ENCODE data around the gene CACNA2D3. TPM values are rescaled to one million over a fixed set of nuclear protein-coding genes. Genes with fewer than 3 reads are reported as not detected.

Gene CACNA2D3
- total RNA-seq, 2 experiments from 2014 or later: not detected

- H3K27ac ChIP-seq (ENCODE audit: low read depth, low read length, poor library complexity, severe bottlenecking): no peak overlapping the region
- H3K9me2 ChIP-seq (ENCODE audit: insufficient read depth, low read length): no peaks in the 10 kb centered on the region; the same call in 1 of the 2 replicates
- intact Hi-C loops (cut with micrococcal nuclease; ENCODE audit: unreplicated experiment): no loop called here
- DNase-seq (ENCODE audit: low spot score): no peak
- H3K4me1 ChIP-seq (ENCODE audit: insufficient read depth, low read length, poor library complexity, severe bottlenecking): no peaks in the 10 kb centered on the region
- TF ChIP-seq CTCF (conservative IDR thresholded peaks at IDR 0.05; ENCODE audit: low read length): no peak
- TF ChIP-seq EZH2phosphoT487 (IDR thresholded peaks at IDR 0.05; ENCODE audit: borderline replicate concordance, low read depth, low read length): no peak
- H3K9me3 ChIP-seq (ENCODE audit: low read length): no peaks in the 10 kb centered on the region
- H2AFZ ChIP-seq (ENCODE audit: low read length): no peak overlapping the region
- no peaks in the 10 kb centered on the region for H3K79me2 ChIP-seq (ENCODE audit: insufficient read depth, low read depth, low read length)
- BruUV-seq (replicated peaks): no TSS peak
- no peak overlapping the region for H3K4me2 ChIP-seq (ENCODE audit: low read length)
- H4K20me1 ChIP-seq (ENCODE audit: insufficient read depth, low read length): no peaks in the 10 kb centered on the region
- no peaks in the 10 kb centered on the region for H3K36me3 ChIP-seq (ENCODE audit: insufficient read depth, low read length)
- no peak overlapping the region for H3K4me3 ChIP-seq (ENCODE audit: low read depth, low read length, poor library complexity, severe bottlenecking)
- CTCF ChIA-PET (ENCODE audit: unreplicated experiment): no interaction called here
- POLR2A ChIA-PET: no interaction called here
Measured at GRCh38 chr3:55014906-55015305, 892.6 kb downstream of the CACNA2D3 start.

- H3K9me2 ChIP-seq (ENCODE audit: insufficient read depth, low read length): no peaks in the 10 kb centered on the region; the same call in 1 of the 2 replicates
- H3K79me2 ChIP-seq (ENCODE audit: insufficient read depth, low read depth, low read length): no peaks in the 10 kb centered on the region
- ChIA-PET CTCF (ENCODE audit: unreplicated experiment) (no interaction called here), POLR2A (no interaction called here)
- H3K9me3 ChIP-seq (ENCODE audit: low read length): no peaks in the 10 kb centered on the region
- H3K36me3 ChIP-seq (ENCODE audit: insufficient read depth, low read length): no peaks in the 10 kb centered on the region
- DNase-seq (ENCODE audit: low spot score): no peak
- intact Hi-C loops (cut with micrococcal nuclease; ENCODE audit: unreplicated experiment): no loop called here
- no TSS peak for BruUV-seq (replicated peaks)
- H4K20me1 ChIP-seq (ENCODE audit: insufficient read depth, low read length): no peaks in the 10 kb centered on the region
- H3K4me3 ChIP-seq (ENCODE audit: low read depth, low read length, poor library complexity, severe bottlenecking): no peak overlapping the region
- TF ChIP-seq CTCF (conservative IDR thresholded peaks at IDR 0.05; ENCODE audit: low read length) (no peak), EZH2phosphoT487 (IDR thresholded peaks at IDR 0.05; ENCODE audit: borderline replicate concordance, low read depth, low read length) (no peak)
- H2AFZ ChIP-seq (ENCODE audit: low read length): no peak overlapping the region
- no peak overlapping the region for H3K4me2 ChIP-seq (ENCODE audit: low read length)
- H3K27ac ChIP-seq (ENCODE audit: low read depth, low read length, poor library complexity, severe bottlenecking): no peak overlapping the region
- no peaks in the 10 kb centered on the region for H3K4me1 ChIP-seq (ENCODE audit: insufficient read depth, low read length, poor library complexity, severe bottlenecking)
Measured at GRCh38 chr3:55017876-55018275, 895.5 kb downstream of the CACNA2D3 start.

GRCh38 chr3:55030938-55031337 lies 908.6 kb downstream of the CACNA2D3 start:
- Histone ChIP-seq H3K27ac (ENCODE audit: low read depth, low read length, poor library complexity, severe bottlenecking) (no peak overlapping the region), H3K4me1 (ENCODE audit: insufficient read depth, low read length, poor library complexity, severe bottlenecking) (no peaks in the 10 kb centered on the region), H3K9me2 (ENCODE audit: insufficient read depth, low read length) (no peaks in the 10 kb centered on the region), H4K20me1 (ENCODE audit: insufficient read depth, low read length) (no peaks in the 10 kb centered on the region), H3K4me2 (ENCODE audit: low read length) (no peak overlapping the region), H3K79me2 (ENCODE audit: insufficient read depth, low read depth, low read length) (no peaks in the 10 kb centered on the region), H2AFZ (ENCODE audit: low read length) (no peak overlapping the region), H3K9me3 (ENCODE audit: low read length) (no peaks in the 10 kb centered on the region), H3K36me3 (ENCODE audit: insufficient read depth, low read length) (no peaks in the 10 kb centered on the region), H3K4me3 (ENCODE audit: low read depth, low read length, poor library complexity, severe bottlenecking) (no peak overlapping the region)
- CTCF ChIA-PET (ENCODE audit: unreplicated experiment): no interaction called here
- POLR2A ChIA-PET: no interaction called here
- intact Hi-C loops (cut with micrococcal nuclease; ENCODE audit: unreplicated experiment): no loop called here
- no peak for DNase-seq (ENCODE audit: low spot score)
- BruUV-seq (replicated peaks): no TSS peak
- TF ChIP-seq CTCF (conservative IDR thresholded peaks at IDR 0.05; ENCODE audit: low read length): no peak
- TF ChIP-seq EZH2phosphoT487 (IDR thresholded peaks at IDR 0.05; ENCODE audit: borderline replicate concordance, low read depth, low read length): no peak
